Amniotic epithelial cell (primary cell): ENCODE results near the gene CSTF2T.

Source experiments
- DNase-seq: peaks from one replicate; pipeline ENCODE4 v3.0.0-alpha.2; 2010; ENCODE audit warnings: low read depth

Gene CSTF2T

GRCh38 chr10:51699475-51700227 lies at the start of gene CSTF2T:
CSTF2T (minus strand) TSS chr10:51699595; CDS start chr10:51699549, 46 bp downstream.
- peak; percentile 93 for DNase-seq

- DNase-seq, result peak; percentile 39
These were observed 49.6 kb upstream of the CSTF2T start for GRCh38 chr10:51748959-51749358.

GRCh38 chr10:51747216-51747615 lies 47.8 kb upstream of the CSTF2T start:
- no peak for DNase-seq

- DNase-seq, result no peak
These were observed 46.0 kb upstream of the CSTF2T start for GRCh38 chr10:51745397-51745796.

GRCh38 chr10:51744235-51745000 lies 45.0 kb upstream of the CSTF2T start:
- no peak for DNase-seq

- DNase-seq, result no peak
These were observed 43.8 kb upstream of the CSTF2T start for GRCh38 chr10:51743146-51743545.

GRCh38 chr10:51733057-51733456 lies 33.7 kb upstream of the CSTF2T start:
- peak; percentile 9 for DNase-seq

- no peak for DNase-seq
These were observed 30.6 kb upstream of the CSTF2T start for GRCh38 chr10:51729822-51730555.

GRCh38 chr10:51724038-51724437 lies 24.6 kb upstream of the CSTF2T start:
- DNase-seq, result no peak

- DNase-seq, result peak; percentile 74
These were observed 19.5 kb upstream of the CSTF2T start for GRCh38 chr10:51718804-51719291.

- DNase-seq, result no peak
These were observed 17.6 kb upstream of the CSTF2T start for GRCh38 chr10:51716981-51717380.

- DNase-seq, result no peak
These were observed 12.1 kb upstream of the CSTF2T start for GRCh38 chr10:51711519-51711891.

- no peak for DNase-seq
These were observed 10.1 kb upstream of the CSTF2T start for GRCh38 chr10:51709324-51709972.

- no peak for DNase-seq
These were observed 9.2 kb upstream of the CSTF2T start for GRCh38 chr10:51708609-51709008.

GRCh38 chr10:51707821-51708424 lies 8.5 kb upstream of the CSTF2T start:
- DNase-seq, result no peak

GRCh38 chr10:51707392-51707791 lies 8.0 kb upstream of the CSTF2T start:
- no peak for DNase-seq

- DNase-seq, result peak; percentile 64
These were observed 6.8 kb upstream of the CSTF2T start for GRCh38 chr10:51706225-51706624.

- no peak for DNase-seq
These were observed 6.4 kb upstream of the CSTF2T start for GRCh38 chr10:51705774-51706173.

GRCh38 chr10:51700228-51700817 lies 928 bp upstream of the CSTF2T start:
- peak; percentile 20 for DNase-seq

GRCh38 chr10:51699145-51699474 lies 285 bp downstream of the CSTF2T start:
- DNase-seq, result no peak

- DNase-seq, result no peak
These were observed 827 bp downstream of the CSTF2T start for GRCh38 chr10:51698473-51699063.
